22Rv1 (cell line): Measurements from ENCODE around the gene ZNF563.

Source experiments
- H3K27ac ChIP-seq: fragments of 450-650 bp; 2 replicates; pipeline ENCODE4 v1.5.1; 2017
- CTCF ChIP-seq: fragments of 450-650 bp; IDR thresholded peaks from 2 replicates; pipeline ENCODE4 v1.5.1; 2017; ENCODE audit warnings: mild to moderate bottlenecking
- ZFX ChIP-seq: fragments of 450-650 bp; IDR thresholded peaks from 2 replicates; pipeline ENCODE4 v1.6.1; 2017; ENCODE audit warnings: antibody characterized with exemption, borderline replicate concordance

Gene ZNF563

DNA sequence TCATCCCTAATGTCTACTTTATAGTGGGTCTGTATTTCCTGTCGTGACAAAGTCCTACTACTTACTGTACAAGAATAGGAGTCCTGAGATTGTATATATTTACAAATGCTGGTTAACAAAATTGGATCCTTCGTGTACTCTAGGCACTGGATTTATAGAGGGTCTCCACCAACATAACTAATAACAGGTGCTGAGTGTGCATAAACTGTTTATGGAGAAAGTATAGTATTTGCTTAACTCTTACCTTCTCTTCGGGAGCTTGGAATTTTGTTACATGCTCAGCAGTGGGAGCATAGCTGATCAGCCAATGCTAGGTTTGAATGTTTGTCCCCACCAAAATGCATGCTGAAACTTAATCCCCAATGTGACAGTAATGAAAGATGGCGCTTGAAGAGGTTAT is 19.9 kb upstream of the ZNF563 start:
- no peak overlapping the region for H3K27ac ChIP-seq
- TF ChIP-seq ZFX (no peak), CTCF (no peak)

- no peak overlapping the region for H3K27ac ChIP-seq
- TF ChIP-seq CTCF (no peak), ZFX (no peak)
Measured at GRCh38 chr19:12350890-12351197, 17.4 kb upstream of the ZNF563 start.

DNA sequence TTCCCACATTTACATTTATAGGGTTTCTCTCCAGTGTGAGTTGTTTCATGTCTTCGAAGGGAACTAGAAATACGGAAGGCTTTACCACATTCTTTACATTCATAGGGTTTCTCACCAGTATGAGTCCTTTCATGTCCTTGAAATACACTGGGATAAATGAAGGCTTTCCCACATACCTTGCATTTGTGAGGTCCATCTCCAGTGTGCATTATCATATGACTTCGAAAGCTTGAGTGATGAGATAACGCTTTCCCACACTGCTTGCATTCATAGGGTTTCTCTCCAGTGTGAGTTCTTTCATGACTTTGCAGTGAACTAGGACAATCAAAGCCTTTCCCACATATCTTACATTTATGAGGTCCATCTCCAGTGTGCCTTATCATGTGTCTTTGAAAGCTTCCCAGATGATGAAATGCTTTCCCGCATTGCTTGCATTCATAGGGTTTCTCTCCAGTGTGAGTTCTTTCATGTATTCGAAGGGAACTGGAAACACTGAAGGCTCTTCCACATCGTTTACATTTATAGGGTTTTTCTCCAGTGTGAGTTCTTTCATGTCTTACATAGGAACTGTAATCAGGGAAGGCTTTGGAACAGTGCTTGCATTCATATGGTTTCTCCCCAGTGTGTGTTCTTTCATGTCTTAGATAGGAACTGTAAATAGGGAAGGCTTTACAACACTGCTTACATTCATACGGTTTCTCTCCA is 16.9 kb upstream of the ZNF563 start:
- H3K27ac ChIP-seq = no peak overlapping the region
- TF ChIP-seq CTCF = no peak

GRCh38 chr19:12346896-12347295 is 13.5 kb upstream of the ZNF563 start:
- TF ChIP-seq ZFX (no peak), CTCF (no peak)
- H3K27ac ChIP-seq = no peak overlapping the region

DNA sequence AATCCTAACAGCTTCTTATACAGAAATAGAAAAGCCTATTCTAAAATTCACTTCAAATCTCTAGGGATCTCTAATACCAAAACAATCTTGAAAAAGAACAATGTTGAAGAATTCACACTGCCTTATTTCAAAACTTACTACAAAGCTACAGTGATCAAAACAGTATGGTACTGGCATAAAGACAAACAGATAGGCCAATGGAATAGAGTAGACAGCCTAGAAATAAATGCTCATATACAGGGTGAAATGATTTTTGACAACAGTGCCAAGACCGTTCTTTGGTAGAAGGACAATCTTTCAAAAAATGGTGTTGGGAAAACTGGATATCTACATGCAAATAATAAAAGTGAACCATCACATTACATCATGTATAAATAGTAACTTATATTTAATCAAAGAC is 11.8 kb upstream of the ZNF563 start:
- no peak for TF ChIP-seq ZFX
- no peak for TF ChIP-seq CTCF
- H3K27ac ChIP-seq = no peak overlapping the region

DNA sequence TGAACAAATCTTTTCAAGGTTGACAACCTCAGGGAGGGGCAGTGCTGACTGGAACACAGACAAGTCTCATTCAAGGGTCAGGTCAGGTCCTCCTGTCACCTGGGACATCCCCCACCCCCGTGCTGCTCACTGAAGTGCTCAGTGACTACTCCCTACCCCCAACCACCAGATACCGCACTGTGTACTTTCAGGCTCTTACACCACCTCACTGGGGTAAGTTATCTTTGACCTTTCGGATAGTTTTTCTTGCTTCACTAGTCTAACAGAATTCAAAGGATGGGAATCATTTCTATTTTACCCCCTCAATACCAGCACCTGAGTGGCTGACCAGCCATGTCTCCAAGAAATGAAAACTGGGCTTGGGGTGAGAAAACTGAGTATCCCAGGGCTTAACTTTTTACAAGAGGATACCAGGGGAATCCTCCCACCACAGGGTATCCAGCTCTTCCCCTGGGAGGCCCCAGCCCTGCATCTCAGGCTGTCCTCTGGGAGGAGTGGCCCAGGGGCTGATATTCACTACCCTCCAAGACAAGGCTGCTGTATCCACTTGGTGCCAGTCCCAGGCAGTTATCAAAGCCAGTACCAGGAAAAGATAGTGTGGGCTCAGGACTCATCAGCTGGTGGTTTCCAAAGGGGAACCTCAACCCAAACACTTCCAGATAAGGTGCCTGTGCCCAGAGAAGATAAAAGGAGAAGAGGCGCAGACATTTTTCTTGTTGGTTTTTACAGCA is 2.1 kb downstream of the ZNF563 start:
- H3K27ac ChIP-seq = no peak overlapping the region
- no peak for TF ChIP-seq CTCF
- no peak for TF ChIP-seq ZFX

- TF ChIP-seq ZFX (no peak), CTCF (no peak)
- no peak overlapping the region for H3K27ac ChIP-seq
Measured at GRCh38 chr19:12330340-12330739, 3.1 kb downstream of the ZNF563 start.
